Glomerular visceral epithelial cell (primary cell): ENCODE results near the gene SLC25A36.

Source experiments
- DNase-seq: peaks from one replicate; pipeline ENCODE4 v3.0.0-alpha.2; 2016; ENCODE audit errors: extremely low spot score

The SLC25A36 gene, protein sequence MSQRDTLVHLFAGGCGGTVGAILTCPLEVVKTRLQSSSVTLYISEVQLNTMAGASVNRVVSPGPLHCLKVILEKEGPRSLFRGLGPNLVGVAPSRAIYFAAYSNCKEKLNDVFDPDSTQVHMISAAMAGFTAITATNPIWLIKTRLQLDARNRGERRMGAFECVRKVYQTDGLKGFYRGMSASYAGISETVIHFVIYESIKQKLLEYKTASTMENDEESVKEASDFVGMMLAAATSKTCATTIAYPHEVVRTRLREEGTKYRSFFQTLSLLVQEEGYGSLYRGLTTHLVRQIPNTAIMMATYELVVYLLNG

DNA sequence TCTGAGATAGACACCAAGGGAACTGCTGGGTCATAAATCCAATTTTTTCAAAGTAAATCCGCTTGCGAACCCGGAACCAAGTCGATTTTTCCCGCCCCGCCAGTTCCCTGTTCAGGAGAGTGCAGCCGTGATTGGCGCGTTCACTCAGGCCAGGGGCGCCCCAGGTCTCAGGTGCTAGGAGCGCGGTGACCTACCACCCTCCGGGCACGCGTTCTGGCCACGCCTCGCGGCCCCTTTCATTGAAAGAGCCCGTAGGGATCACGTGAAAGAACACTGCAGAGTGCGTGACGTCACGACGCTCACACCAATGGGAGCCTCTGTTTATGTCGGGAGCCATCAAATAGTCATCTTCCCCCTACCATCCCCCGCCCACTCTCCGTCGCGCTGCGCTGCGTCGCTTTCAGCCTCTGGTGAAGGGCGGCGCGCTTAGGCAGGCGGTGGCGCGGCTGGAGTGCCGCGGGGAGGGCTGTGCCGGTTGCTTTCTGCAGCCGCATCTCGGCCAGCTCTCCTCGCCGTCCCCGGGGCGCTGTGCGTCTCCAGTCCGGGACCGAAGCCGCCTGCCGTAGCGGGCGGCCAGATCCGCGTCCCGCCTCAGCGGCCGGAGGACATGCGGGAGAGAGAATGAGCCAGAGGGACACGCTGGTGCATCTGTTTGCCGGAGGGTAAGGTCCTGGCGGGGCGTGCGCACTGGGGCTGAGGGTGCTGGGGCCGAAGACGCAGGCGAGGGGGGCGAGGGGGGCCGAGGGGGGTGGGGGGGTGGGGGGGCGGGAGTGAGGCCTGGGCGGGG lies at the start of gene SLC25A36:
Gene SLC25A36, plus strand, starts transcription at position 403 of the 787 bp plus-strand sequence. Its CDS starts 219 bp downstream, at position 622.
- DNase-seq: peak; percentile 96

DNA sequence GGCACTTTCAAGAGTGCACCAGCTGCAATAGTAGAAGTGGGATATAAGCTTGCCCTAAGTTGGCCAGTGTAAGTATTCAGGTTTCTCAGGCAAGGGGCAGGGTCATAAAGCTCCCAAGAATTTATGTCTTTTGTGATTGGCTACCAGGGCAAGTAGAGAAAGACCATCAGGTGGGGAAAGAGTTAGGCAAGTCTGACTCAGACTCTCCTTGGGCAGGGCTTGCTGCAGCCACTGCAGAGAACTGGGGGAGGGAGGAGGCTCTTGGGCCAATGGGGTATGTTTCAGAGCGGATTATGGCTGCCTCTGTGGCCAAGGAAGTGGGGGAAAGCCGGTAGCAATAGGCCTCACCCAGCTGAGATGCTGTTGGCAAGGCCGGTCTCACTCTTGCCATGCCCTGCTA lies 44.6 kb upstream of the SLC25A36 start:
- no peak for DNase-seq

DNA sequence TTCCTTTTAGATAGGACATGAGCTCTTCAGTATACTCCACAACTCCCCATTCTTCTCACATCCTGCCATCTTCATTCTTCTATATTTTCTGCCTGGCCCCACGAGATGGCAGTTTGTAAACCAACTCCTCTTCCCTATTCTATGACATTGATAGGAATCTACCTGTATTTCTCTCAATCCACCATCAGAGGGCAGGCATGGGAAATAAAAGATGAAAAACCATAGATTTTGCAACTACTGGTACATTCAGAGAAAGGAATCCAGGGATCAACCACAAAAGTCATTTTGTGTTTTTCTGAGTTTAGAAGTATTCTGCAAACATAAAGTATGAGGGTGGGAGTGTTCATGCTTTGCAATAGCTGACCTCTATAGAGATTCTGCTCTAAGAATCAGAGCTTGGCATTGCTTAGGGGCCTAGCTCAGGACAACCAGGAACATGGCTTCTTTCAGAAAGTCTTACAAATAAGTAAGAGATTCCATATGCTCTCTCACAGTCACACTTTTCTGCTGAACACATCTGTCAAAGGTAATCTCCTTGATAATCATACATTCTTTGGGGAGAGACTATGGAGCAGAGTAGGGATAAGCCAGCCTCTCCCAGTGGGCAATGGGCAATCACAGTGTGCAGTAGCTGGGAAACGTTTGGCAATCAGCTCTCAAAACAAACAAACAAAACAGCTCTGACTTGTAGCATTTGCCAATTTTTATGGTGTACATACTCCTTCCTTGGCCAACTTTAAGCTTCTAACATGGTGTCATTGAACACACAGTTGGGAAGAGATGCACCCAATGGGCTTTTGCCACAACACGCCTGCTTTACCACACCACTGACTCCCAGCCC lies 43.1 kb upstream of the SLC25A36 start:
- peak; percentile 64 for DNase-seq

DNA sequence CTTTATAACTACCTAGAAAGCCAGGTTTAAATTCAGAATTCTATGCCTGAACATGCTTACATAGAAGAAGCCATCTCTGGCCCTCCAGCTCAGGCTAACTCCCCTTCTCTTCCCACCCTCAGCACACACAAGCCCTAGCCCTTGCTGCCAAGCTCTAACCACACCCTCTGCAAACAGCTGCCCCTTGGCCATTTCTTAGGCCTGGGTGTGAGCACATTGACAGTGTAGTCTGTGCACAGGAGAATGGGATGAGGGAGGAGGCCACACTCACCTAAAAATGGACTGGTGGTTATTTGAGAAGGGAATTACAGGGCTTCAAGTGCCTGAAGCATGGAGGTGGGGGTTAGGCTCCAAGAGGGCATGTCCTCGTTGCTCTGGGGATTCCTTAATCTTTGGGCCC lies 42.3 kb upstream of the SLC25A36 start:
- no peak for DNase-seq

DNA sequence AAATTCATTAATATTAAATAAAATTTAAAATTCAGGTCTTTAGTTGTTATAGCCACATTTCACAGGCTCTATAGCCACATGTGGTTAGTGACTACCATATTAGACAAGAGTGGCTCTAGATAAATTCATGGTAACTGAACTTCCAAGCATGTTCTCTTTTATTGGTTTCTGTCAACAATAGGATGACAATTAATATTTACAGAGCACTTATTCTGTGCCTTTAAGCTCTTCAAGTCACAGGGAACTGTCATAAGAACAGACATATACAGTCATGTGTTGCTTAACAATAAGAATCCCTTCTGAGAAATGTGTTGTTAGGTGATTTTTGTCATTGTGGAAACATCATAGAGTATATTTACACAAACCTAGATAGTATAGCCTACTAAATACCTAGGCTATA lies 38.8 kb upstream of the SLC25A36 start:
- no peak for DNase-seq

DNA sequence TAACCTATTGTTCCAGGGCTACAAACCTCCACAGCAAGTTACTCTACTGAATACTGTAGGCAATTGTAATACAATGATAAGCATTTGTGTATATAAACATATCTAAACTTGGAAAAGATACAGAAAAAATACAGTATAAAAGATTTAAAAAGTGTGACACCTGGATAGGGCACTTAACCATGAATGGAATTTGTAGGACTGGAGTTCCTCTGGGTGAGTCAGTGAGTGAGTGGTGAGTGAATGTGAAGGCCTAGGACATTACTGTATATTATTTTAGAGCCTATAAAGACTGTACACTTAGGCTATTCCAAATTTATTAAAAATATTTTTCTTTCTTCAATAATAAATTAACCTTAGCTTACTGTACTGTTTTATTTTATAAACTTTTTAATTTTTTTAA lies 38.4 kb upstream of the SLC25A36 start:
- DNase-seq: no peak

DNA sequence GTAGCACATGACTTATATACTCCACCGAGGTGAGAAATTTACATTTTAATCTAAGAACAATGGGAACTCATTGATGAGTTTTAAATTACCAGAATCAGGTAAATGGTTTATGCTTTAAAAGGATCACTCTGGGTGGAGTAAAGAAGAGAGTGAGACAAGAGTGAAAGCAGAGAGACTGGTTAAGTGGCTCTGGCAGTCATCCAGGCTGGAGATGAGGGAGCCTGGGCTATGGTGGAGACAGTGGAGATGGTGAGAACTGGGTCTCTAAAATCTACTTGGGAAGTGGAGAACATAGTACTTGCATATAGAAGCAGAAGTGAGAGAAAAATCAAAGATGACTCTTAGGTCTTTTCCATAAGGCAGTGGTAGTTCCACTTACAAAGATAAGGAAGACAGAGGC lies 37.1 kb upstream of the SLC25A36 start:
- no peak for DNase-seq

DNA sequence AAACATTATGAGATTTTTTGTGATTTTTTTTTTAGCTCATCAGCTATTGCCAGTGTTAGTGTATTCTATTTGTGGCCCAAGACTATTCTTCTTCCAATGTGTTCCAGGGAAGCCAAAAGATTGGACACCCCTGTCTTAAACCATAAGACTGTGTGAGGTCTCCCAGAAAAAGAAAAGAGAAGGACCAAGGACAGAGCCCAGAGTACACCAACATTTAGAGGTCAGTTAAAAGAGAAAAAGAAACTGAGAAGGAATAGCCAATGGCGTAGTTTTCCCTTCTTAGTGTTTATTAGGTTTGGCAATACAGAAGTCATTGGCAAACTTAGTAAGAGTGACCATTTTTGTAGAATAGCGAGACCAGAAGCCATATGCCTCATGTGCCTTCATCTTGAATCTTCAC lies 36.1 kb upstream of the SLC25A36 start:
- no peak for DNase-seq

DNA sequence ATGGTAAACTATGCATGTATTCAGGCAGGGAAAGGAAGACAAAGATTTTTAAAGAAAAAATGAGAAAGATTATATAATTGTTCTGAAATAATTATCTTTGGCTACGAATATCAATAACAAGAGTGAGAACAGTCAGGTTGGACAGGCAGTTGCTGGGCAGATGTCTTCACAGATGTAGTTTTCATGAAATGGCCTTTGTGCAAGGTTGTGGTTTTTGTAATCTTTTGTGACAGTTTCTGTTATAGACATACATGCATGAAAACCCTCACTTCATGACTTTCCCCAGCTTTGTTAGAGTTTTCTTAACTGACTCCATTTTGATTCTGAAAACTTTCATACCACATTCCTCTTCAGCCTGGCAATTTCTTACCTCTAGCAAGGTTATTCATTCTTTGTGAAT lies 34.9 kb upstream of the SLC25A36 start:
- DNase-seq: no peak

DNA sequence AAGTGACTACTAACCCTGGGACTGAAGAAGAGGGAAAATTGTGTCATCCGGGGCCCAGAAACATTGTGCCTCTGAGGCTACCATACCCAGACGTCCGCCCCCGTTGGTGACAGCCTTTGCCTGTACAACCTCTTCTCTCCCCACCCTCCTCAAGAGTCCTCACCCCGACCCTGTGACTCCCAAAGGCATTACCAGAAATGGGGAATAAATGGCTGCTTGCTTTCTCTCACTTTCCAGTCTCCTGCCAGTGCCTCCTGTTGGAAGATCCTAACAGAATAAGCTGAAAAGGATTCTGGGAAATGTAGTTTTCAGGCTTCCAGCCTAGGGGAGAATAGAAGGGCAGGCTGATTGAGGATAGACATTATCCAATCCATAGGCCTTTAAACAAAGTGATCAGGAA lies 30.8 kb upstream of the SLC25A36 start:
- no peak for DNase-seq

DNA sequence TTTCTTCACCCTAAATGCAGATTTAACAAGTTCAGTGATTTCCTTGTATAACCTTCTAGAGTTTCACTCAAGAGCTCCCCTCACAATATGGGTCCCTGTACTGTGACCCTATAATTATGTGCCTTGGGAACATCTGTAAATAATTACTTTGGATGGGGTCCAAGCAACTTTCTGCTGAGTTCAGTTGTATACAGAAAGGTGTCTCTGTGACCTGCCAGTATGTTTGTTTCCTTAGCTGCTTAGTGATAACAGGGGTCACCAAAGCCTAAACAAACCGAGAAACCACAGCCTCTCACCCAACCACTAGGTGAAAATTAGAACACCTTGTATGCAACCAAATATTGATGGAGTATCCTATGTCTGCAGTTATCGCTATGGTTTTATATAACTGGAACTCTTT lies 29.8 kb upstream of the SLC25A36 start:
- DNase-seq: no peak

DNA sequence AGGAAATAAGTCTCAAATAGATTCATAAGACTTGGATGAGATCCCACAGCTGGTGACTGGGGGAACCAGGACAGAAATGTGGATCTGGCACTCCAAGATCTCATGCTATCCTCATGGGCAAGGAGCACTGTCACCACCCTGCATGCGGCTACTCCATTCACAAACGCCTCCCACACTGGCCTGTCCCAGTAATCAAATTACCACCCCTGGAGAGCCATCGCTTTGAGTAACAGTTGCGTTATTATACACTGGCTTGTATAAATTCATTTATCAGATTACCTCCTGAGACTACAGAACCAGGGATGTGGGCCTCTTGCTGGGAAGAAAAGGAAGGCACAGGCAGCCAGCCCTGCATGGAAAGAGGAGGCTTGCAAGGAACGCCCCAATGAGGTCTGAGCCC lies 27.9 kb upstream of the SLC25A36 start:
- DNase-seq: no peak

DNA sequence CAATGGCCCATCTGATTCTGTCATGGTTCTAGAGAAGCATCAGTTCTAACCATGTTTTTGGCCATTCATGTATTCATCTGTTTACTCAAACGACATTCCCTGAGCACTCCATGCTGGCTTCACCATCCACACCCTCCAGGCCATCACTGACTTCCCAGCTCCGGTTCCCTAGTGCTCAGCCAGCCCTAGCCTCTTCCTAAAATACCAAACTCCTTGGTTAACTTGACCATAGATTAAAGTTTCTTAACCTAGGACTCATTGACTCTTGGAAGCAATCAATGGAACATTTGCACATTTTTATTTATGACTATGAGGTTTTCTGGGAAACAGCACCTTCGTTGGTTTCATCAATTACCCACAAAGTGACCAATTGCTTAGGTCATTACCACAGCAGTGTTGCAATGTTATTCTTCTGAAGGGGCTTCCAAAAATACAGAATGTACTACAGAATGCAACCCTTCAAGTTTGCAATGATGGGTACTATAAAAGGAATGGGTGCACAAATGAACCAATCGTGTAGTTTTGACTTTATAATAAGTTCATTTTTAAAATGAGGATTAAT lies 27.2 kb upstream of the SLC25A36 start:
- DNase-seq: no peak

DNA sequence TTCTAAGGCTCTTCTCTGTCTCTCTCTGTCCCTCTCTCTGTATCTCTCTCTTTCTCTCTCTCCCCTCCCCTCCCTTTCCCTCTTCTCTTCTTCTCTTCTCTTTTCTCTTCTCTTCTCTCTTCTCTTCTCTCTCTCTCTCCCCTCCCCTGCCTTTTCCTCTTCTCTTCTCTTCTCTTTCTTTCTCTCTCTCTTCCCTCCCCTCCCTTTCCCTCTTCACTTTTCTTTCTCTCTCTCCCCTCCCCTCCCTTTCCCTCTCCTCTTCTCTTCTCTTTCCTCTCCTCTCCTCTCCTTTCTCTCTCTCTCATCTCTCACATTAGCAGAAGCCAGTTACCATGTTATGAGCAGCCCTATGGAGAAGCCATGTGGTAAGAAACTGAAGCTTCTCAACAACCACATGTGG lies 25.0 kb upstream of the SLC25A36 start:
- DNase-seq: no peak

DNA sequence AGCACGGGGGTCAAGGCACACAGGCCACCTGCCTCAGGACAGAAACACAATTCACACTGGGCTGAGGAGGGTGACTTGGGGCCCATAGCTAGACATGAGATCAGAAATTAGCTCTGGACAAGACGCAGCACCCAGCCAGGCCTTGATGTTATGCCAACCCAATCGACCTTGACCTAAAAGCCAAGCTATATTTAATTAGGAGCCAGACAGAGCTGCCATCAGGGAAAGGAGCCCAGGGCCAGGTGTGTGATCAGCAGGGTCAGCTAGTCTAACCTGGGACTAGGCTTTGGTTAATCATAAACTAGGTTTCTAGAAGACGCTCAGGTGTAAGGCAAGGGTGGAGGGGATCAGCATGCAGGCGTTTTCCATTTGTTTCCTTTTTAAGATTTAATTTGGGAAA lies 23.9 kb upstream of the SLC25A36 start:
- DNase-seq: no peak

DNA sequence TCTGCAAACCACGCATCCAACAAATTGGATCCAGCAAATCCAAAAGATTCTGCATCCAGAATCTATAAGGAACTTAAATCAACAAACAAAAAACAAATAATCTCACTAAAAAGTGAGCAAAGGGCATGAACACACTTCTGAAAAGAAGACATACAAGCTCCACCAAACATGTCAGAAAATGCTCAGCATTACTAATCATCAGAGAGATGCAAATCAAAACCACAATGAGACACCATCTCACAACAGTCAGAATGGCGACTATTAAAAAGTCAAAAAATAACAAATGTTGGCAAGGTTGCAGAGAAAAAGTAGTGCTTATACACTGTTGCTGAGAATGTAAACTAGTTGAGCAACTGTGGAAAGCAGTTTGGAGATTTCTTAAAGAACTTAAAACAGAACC lies 21.6 kb upstream of the SLC25A36 start:
- DNase-seq: no peak

DNA sequence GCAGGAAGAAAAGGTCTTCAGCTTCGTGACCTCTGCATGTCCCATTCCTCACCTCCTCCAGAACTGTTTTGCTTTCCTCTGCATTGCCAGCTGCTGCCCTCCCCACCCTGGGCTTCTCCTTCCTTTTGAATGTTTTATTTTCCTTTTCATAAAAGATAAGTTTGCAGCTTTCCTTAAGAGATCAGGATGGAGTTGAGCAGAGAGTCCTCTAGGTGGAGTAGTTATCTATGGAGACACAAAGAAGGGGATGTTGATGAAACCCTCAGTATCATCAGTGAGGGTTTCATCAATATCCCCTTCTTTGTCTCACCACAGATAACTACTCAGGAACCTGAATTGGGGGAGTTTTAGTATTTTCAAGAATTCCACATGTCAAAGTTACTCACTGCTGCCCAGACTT lies 19.0 kb upstream of the SLC25A36 start:
- peak; percentile 21 for DNase-seq

DNA sequence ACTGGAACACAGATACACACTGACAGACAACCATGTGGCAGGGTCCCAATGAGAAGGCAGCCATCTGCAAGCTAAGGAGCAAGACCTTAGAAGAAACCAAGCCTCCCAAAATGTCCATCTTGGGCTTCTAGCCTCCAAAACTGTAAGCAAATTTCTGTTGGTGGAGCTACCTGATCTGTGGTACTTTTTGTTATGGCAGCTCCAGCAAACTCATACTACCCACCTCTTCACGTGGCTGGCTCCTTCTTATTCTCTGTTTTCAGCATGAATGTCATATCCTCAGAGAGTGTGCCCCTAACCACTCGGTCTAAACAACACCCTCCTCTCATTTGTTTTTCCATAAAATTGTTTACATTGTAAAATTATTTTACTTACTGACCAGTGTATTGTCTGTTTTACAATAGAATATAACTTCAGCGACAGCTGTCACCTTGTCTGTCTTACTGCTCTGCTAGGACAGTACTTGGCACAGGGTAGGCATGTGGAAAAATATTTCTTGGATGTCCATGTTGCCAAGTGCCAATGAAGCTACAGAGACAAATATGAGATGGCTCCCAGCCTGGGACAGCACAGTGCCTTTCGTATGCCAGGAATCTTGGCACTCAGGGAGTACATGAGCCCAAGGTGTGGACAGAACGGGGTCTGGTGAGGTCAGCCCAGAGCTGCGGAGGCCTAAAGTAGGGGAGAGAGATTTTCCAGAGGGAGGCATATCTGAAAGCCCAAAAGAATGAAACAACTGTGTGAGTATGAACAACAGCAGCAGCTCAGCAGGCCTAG lies 17.4 kb upstream of the SLC25A36 start:
- no peak for DNase-seq

DNA sequence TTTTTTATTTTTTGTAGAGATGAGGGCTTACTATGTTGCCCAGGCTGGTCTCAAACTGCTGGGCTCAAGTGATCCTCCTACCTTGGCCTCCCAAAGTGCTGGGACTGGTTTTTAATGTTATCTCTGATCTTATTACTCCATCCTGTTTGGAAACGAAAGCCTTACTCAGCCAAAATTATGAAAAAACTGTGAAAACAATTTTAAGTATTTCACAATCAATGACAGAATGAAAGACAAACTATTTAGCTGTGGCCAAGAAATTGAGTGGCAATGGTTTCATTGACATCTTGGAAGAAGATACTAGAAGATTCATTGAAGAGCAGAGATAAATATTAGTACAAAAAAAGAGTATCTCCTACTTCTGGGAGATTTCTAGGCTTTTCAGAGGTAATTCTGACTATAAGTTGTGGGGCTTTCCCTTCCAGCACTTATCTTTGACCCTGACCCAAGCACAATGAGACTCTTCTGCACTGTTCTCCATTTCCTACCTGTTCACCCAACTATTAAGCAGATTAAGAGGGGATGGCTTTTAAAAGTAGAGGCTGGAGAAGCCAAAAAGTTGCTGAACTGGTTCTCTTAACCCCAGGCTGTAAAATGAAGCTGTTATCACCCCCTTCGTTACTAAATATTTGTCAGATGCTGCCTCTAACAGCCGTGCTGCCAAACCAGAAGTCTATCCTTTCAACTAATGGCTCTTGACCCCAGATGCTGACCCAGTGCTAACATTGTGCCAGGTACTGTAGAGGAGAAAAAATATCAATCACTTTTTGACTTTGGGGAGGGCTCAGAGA lies 14.2 kb upstream of the SLC25A36 start:
- no peak for DNase-seq

DNA sequence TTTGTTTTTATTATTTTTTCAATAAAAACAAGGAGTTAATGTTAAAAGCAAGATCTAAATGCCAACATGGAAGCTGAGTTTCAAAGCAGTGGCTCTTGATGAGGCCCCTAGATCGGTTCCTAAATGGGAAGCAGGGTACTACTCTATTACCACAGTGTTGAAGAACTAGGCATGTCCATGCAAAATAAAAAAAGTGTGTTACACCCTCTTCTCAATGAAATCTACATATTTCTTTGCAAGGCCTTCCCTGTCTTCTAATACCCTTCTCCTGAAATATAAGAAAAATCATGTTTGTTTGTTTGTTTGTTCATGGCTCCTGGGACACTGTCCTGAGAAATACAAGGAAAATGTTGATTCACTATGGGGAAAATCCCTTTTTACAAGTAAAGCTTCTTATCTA lies 12.2 kb upstream of the SLC25A36 start:
- no peak for DNase-seq

DNA sequence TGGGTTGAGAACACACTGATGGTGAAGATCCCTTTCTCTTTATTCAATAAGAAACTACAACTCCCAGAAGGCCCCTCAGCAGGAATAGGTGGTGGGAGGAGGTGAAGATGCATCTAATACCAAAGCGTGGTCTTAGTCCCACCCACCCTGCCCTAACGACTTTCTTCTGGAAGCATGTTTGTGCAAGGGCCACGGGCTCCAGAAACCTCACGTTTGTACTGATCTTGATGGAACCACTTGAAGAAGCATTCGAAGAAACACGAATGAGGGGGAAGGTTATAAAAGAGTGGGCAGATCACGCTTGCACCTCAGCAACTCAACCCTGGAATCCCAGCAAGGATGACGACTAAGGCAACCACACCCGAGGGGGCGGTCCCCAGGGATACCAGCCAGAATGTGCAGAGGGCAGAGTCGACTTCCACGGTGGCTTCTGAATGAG lies 10.6 kb upstream of the SLC25A36 start:
- no peak for DNase-seq
